Ammon's horn (tissue), 1 donor: ENCODE data around the gene HMGB1.
"Not testable (repeated sequence)": the region's sequence is repeated elsewhere in the genome, so short reads cannot be mapped to it uniquely, and the experiment has no call there.

ENCODE experiments used
- DNase-seq: peaks from one replicate; pipeline ENCODE4 v3.0.0-alpha.2; 2016; ENCODE audit warnings: low spot score

Gene HMGB1

GRCh38 chr13:30466358-30466714 is 600 bp upstream of the HMGB1 start:
- DNase-seq = no peak

GRCh38 chr13:30465343-30465592 is 468 bp downstream of the HMGB1 start:
- no peak for DNase-seq

- peak; percentile 84 for DNase-seq
Observed at GRCh38 chr13:30464496-30465342, 1.0 kb downstream of the HMGB1 start.

- DNase-seq = peak; percentile 61
Observed at GRCh38 chr13:30463787-30464495, 1.8 kb downstream of the HMGB1 start.

- peak; percentile 45 for DNase-seq
Observed at GRCh38 chr13:30461279-30462066, 4.3 kb downstream of the HMGB1 start.

- no peak for DNase-seq
Observed at GRCh38 chr13:30457306-30457891, 8.3 kb downstream of the HMGB1 start.

GRCh38 chr13:30456290-30456689 is 9.4 kb downstream of the HMGB1 start:
- DNase-seq = no peak

- DNase-seq = no peak
Observed at GRCh38 chr13:30454991-30455390, 10.7 kb downstream of the HMGB1 start.

- no peak for DNase-seq
Observed at GRCh38 chr13:30453727-30454126, 12.0 kb downstream of the HMGB1 start.

- not testable (repeated sequence) for DNase-seq
Observed at GRCh38 chr13:30451476-30451875, 14.3 kb downstream of the HMGB1 start.

- no peak for DNase-seq
Observed at GRCh38 chr13:30450066-30450465, 15.7 kb downstream of the HMGB1 start.

- no peak for DNase-seq
Observed at GRCh38 chr13:30448441-30448840, 17.3 kb downstream of the HMGB1 start.

- no peak for DNase-seq
Observed at GRCh38 chr13:30446126-30446500, 19.6 kb downstream of the HMGB1 start.

- DNase-seq = no peak
Observed at GRCh38 chr13:30443957-30444404, 21.8 kb downstream of the HMGB1 start.

GRCh38 chr13:30443491-30443890 is 22.2 kb downstream of the HMGB1 start:
- DNase-seq = not testable (repeated sequence)

- no peak for DNase-seq
Observed at GRCh38 chr13:30442926-30443325, 22.8 kb downstream of the HMGB1 start.

GRCh38 chr13:30440910-30441703 is 24.6 kb downstream of the HMGB1 start:
- no peak for DNase-seq

- DNase-seq = no peak
Observed at GRCh38 chr13:30438286-30438685, 27.4 kb downstream of the HMGB1 start.

GRCh38 chr13:30437177-30437576 is 28.6 kb downstream of the HMGB1 start:
- no peak for DNase-seq

GRCh38 chr13:30435911-30436451 is 29.8 kb downstream of the HMGB1 start:
- no peak for DNase-seq

- no peak for DNase-seq
Observed at GRCh38 chr13:30431269-30431940, 34.3 kb downstream of the HMGB1 start.
